Uterus (tissue), 4 donors: ENCODE measurements around the gene HCCS. TPM values are rescaled to one million over a fixed set of nuclear protein-coding genes. Genes with fewer than 3 reads are reported as not detected.

Experiments
- DNase-seq, 2 donors: peaks; one replicate each; pipeline ENCODE4 v3.0.0-alpha.2; 2019 to 2020
- H3K27ac ChIP-seq, 2 donors: fragments of 200-600 bp; sonication (generic); 1 replicate in 1 of 2; 2 replicates in 1 of 2; pipeline ENCODE4 v1.5.1; 2016 to 2018
- H3K27me3 ChIP-seq, 2 donors: fragments of 200-600 bp; sonication (generic); one replicate each; pipeline ENCODE4 v1.5.1; 2018 to 2019; ENCODE audit warnings: control low read depth in 1 of 2
- H3K36me3 ChIP-seq, 2 donors: fragments of 200-600 bp; sonication (generic); one replicate each; pipeline ENCODE4 v1.5.1; 2019; ENCODE audit warnings: control low read depth in 1 of 2
- H3K4me1 ChIP-seq, 2 donors: fragments of 200-600 bp; sonication (generic); one replicate each; pipeline ENCODE4 v1.5.1; 2018 to 2019; ENCODE audit warnings: control low read depth in 1 of 2
- H3K4me3 ChIP-seq, 2 donors: fragments of 200-600 bp; sonication (generic); 1 replicate in 1 of 2; 2 replicates in 1 of 2; pipeline ENCODE4 v1.5.1; 2018 to 2019; ENCODE audit warnings: mild to moderate bottlenecking in 1 of 2
- H3K9me3 ChIP-seq, 2 donors: fragments of 200-600 bp; sonication (generic); one replicate each; pipeline ENCODE4 v1.5.1; 2019; ENCODE audit warnings: control low read depth in 1 of 2
- CTCF ChIP-seq, 4 experiments: fragments of 200-600 bp in 2 of 4; fragments of 450-650 bp in 2 of 4; sonication (generic) in 2 of 4; IDR thresholded peaks; one replicate each; pipeline ENCODE4 v1.5.1; 2016 to 2019; ENCODE audit warnings: antibody characterized with exemption in 4 of 4, mild to moderate bottlenecking in 2 of 4, moderate library complexity in 1 of 4
- POLR2A ChIP-seq, 2 donors: fragments of 450-650 bp; IDR thresholded peaks; one replicate each; pipeline ENCODE4 v1.6.1; 2016; ENCODE audit warnings: antibody characterized with exemption in 2 of 2, mild to moderate bottlenecking in 1 of 2, moderate library complexity in 1 of 2
- intact Hi-C: fragments of 100-400 bp; cut with DNase I; formaldehyde crosslinking; loops from one replicate; pipeline ENCODE4 v1.15.1; 2023; ENCODE audit warnings: low total_unique reads
- total RNA-seq, 4 donors: library from RNA; depleted of rRNA in 3 of 4; stranded (reverse); fragments of >200 nt in 3 of 4; gene quantifications; one replicate each; pipeline versions ENCODE4 v1.1.0 to v1.2.4, GENCODE V29; 2014 to 2023
- donor health status: DM: yes; HTN: yes; CAD: no.

The HCCS gene
- total RNA-seq = 10 to 100 TPM in 1 of 4 donors, 1 to 10 TPM in 2, under 1 TPM in 1; 0.77 to 15.5 (median 6.6) TPM

GRCh38 chrX:11111037-11111851, at the start of gene HCCS:
HCCS (plus strand) TSS chrX:11111332; CDS start chrX:11112061, 729 bp downstream.
- Histone ChIP-seq H3K4me3 (peak within 1 kb of the TSS; percentile 39 to 65), H3K36me3 (no peaks in the 10 kb centered on the region), H3K27me3 (no peaks in the 10 kb centered on the region), H3K9me3 (no peaks in the 10 kb centered on the region), H3K4me1 (no peaks in the 10 kb centered on the region), H3K27ac (peak within 1 kb of the TSS; percentile 55 to 86)
- intact Hi-C loops = no loop called here
- peak; percentile 83 to 84 for DNase-seq
- no peak for TF ChIP-seq CTCF (IDR thresholded peaks at IDR 0.05)
- TF ChIP-seq POLR2A (IDR thresholded peaks at IDR 0.05) = peak; percentile 28 to 70

- no peak for DNase-seq
- intact Hi-C loops = no loop called here
- Histone ChIP-seq H3K27me3 (no peaks in the 10 kb centered on the region), H3K36me3 (no peaks in the 10 kb centered on the region), H3K4me1 (no peaks in the 10 kb centered on the region), H3K27ac (no peak overlapping the region), H3K9me3 (no peaks in the 10 kb centered on the region), H3K4me3 (no peak overlapping the region)
- TF ChIP-seq CTCF (IDR thresholded peaks at IDR 0.05) (no peak), POLR2A (IDR thresholded peaks at IDR 0.05) (no peak)
These were observed 46.9 kb upstream of the HCCS start for GRCh38 chrX:11064276-11064675.

- intact Hi-C loops = no loop called here
- no peaks in the 10 kb centered on the region for H3K4me1 ChIP-seq
- H3K27me3 ChIP-seq = no peaks in the 10 kb centered on the region
- TF ChIP-seq POLR2A (IDR thresholded peaks at IDR 0.05) (no peak), CTCF (IDR thresholded peaks at IDR 0.05) (no peak)
- H3K36me3 ChIP-seq = no peaks in the 10 kb centered on the region
- H3K27ac ChIP-seq = no peak overlapping the region
- DNase-seq = no peak
- no peaks in the 10 kb centered on the region for H3K9me3 ChIP-seq
- no peak overlapping the region for H3K4me3 ChIP-seq
These were observed 46.1 kb upstream of the HCCS start for GRCh38 chrX:11064851-11065600.

GRCh38 chrX:11066812-11067211, 44.3 kb upstream of the HCCS start:
- no peak for DNase-seq
- no peak for TF ChIP-seq CTCF (IDR thresholded peaks at IDR 0.05)
- no peak for TF ChIP-seq POLR2A (IDR thresholded peaks at IDR 0.05)
- Histone ChIP-seq H3K9me3 (no peaks in the 10 kb centered on the region), H3K27ac (no peak overlapping the region), H3K4me1 (no peaks in the 10 kb centered on the region), H3K27me3 (no peaks in the 10 kb centered on the region), H3K36me3 (no peaks in the 10 kb centered on the region), H3K4me3 (no peak overlapping the region)
- intact Hi-C loops = no loop called here

GRCh38 chrX:11073381-11073780, 37.8 kb upstream of the HCCS start:
- Histone ChIP-seq H3K4me3 (no peak overlapping the region), H3K27ac (no peak overlapping the region), H3K4me1 (no peaks in the 10 kb centered on the region), H3K9me3 (no peaks in the 10 kb centered on the region), H3K27me3 (no peaks in the 10 kb centered on the region), H3K36me3 (no peaks in the 10 kb centered on the region)
- DNase-seq = no peak
- intact Hi-C loops = no loop called here
- TF ChIP-seq POLR2A (IDR thresholded peaks at IDR 0.05) (no peak), CTCF (IDR thresholded peaks at IDR 0.05) (no peak)
